ENCODE measurements around the gene TRAP1.
"Not testable (repeated sequence)": the region's sequence is repeated elsewhere in the genome, so short reads cannot be mapped to it uniquely, and the experiment has no call there.

The TRAP1 gene

DNA sequence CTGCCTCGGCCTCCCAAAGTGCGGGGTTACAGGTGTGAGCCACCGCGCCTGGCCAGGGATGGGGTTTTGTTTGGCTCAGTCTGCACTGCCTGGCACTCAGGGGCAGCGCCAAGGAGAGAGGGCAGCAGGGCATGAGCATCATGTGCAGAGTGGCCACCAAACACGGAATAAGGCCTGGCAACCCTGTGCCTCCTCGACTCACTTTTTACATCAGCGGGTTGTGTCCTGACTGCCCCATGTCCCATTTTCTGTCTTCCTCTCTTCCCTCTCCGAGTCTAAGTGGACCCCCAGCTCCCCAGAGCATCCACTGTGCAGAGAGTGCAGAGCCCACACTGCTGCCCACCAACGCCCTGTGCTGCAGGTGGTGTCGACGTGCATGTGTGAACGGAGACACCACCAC lies 18.2 kb upstream of the TRAP1 start:
- DNase-seq = no peak

DNA sequence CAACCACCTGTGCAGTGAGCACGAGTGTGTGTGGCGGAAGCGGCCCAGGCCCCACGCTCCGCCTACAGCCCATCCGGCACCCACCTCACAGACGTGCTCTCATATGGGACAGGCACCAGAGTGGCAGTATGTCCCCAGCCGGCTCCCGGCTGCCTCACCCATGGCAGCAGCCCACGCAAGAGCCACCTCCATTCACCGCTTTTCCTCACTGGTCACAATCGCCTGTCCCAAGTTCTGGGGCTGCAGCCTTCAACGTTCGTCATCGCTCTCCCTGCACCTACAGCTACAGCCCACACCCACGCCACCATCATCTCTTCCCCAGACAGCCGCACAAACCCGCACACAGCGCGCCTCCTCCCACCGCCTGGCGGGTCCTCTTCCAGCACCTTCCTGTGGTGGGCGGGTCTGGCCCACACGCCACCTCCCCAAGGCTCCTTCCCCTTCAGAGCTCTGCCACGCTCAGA lies 17.5 kb upstream of the TRAP1 start:
- no peak for DNase-seq

- DNase-seq = no peak
Observed at GRCh38 chr16:3734084-3734757, 16.9 kb upstream of the TRAP1 start.

DNA sequence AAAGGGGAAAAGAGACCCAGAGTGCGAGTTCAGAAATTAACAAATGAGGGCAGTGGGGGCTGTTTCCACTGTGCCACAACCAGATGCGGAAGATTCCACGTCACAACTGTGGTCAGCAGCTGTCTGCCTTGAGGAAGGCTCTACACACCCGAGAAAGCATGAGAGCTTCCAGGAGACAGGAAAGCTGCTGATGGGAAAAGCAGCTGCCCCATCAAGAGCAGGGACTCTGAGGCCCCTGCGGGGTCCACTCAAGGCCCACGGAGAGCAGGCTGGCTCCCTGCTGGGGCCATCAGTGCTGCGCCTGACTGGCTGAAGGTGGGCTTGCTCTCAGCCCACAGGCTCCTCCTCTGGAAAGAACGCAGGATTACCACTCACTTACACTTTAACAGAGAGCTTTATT lies 14.8 kb upstream of the TRAP1 start:
- no peak for DNase-seq

- DNase-seq = no peak
Observed at GRCh38 chr16:3731126-3731935, 14.0 kb upstream of the TRAP1 start.

DNA sequence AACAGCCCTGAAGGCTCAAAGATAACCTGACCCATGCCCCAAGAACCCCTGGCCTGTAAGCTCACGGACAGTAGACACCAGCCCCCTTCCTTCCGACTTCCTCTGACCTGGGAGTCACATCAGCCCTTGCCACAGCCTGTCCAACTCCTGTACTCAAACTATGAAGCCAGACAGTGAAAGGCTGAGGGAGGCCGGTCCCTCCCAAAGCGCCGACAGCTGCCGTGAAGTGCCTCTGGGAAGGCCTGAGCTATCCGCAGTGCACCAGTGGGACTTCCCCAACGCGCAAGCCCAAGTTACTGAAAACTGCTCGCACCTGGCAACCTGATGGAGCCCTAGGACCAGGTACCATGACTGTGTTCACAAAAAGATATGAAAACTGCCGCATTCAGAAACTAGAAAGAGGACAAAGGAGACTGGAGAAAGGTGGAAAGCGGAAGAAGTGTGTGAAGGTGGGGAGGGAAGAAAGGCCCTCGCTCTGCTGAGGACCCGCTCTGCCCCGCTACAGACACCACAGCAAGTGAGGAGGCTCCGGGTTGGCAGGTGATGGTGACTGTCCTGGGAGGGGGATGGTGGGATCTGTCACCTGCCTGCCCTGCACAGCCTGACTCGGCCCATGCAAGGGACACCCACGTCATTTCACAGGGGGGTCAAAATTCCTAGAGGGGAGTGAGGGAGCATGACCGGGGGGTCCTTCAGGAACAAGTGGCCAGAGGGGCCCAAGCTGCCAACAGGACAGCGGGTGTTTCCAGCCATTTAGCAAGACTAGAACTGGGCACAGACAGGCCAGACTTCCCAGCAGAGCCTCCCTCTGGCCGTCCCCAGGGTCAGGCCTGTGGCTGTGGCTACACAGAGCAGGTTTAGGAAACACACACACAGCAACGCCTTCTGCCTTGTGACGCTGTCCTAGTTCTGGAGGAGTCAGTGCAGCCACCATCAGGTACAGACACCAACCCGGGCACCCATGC lies 13.1 kb upstream of the TRAP1 start:
- DNase-seq = no peak

DNA sequence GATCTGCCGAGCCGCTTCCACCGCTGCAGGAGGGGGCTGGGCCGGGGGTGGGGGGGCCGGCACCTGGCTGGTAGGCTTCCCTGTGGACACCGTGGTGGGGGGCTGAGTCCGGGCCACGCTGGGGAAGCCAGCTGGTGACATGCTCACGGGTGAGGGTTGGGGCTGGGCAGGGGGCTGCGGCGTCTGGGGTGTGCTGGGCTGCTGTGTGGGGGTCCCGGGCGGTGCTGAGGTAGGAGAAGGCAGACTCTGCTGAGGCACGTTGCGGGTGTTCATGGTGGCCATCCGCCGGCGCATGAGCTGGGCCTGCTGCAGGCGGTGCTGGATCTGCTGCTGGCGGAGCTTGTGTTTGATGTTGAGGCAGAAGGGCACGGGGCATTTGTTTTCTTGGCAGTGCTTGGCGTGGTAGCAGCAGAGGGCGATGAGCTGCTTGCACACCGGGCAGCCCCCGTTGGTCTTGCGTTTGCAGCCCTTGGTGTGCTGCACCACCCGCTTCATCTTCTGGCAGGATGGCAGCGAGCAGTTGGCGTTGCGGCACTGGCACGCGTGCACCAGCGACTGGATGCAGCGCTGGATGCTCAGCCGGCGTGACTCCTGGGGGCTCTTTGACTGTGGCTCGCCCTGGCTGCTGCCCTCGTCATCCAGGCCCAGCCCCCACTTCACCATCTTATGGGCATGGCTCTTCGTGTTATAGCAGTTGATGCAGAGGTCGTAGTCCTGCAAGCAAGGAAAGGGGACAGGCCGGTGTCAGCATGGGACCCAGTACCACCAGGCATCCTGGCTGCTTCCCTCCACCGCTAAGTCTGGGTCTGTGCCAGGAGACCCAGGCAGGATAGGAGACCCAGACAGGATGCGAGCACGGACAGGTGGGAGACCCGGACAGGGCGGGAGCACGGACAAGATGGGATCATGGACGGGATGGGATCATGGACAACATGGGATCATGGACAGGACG lies 12.1 kb upstream of the TRAP1 start:
- no peak for DNase-seq

GRCh38 chr16:3728424-3729160 lies 11.3 kb upstream of the TRAP1 start:
- DNase-seq = no peak

DNA sequence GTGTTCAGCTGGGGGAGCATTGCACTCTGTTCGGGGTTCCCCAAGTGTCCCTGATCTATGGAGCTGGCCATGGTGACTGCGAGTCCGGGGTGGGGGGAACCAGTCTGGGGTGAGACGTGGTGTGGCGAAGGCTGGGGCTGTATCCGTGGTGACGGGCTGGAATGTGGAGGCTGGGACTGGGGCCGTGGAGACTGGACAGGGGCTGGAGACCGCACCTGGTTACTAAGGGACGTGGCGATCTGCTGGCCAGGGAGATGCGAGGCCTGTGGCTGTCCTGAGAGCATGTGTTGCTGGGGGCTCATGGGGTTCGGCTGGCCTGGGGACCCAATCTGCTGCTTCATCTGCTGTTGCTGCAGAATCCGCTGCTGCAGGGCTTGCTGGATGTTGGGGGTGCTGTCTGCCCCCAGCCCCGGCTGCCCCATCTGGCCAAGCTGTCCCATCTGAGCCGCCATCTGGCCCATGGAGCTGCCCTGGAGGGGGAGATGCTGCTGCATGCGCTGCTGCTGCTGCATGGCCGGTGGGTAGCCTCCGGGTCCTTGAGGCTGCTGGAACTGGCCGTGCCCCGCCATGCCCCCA lies 10.6 kb upstream of the TRAP1 start:
- no peak for DNase-seq

DNA sequence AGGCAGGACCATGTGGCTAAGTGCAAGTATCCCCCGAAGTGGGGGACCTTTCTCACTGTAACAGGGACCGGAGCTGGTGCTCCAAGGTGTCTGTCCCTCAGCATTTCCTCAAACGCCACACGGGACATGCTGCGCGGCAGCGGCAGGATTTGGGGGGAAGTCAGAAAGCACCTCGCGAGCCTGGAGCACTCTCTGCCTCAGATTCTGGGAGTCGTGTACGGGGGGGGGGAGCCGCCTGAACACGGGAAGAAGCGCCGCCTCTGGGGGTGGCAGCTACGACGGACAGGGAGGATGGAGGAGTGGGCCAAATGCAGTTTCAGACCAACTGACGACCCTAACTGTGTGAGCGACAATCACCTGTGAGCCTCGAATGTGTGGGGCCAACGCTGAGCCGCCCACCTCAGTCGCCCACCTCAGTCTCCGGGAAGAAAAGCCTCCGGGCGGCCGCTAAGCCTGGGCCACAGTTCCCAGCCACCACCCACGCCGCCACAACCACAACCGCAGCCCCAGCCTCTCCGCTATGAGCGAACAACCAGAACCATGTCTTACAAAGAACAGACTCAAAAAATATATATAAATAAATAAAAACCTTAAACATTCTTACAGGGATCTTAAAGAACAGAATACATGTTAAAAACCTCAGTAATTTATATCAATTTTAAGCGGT lies 8.8 kb upstream of the TRAP1 start:
- DNase-seq = no peak

DNA sequence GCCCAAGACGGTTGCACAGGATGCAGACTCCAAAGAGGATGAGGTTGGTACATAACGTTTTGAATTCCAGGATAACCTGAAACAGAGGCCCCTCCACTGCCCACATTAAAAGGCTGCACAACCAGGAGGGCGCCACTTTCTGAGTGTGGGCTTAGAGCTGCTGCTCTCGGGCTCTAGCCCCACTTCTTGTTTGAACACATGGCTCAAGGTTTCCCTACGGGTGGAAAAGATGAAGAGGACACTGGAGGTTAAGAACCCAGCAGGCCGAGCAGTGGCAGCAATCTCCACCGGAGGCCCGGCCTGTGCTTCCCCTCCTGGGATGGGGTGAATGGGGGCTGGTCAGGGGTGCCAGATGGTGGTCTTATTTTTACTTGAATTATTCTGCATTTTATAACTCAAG lies 8.0 kb upstream of the TRAP1 start:
- DNase-seq = no peak

DNA sequence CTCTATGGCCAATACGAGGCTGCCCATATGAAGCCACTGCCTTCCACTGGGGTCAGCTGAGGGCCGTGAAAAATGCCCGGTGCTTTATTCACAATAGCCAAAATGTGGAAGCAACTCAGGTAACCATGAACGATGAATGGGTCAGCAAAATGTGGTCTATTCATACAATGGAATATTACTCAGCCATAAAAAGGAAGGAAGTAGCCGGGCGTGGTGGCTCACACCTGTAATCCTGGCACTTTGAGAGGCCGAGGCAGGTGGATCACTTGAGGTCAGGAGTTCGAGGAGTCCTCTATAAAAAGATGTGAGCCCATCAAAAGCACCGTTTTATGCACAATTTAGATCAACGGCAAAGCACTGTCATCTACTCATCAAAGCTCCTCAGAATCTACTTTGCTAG lies 5.2 kb upstream of the TRAP1 start:
- no peak for DNase-seq

GRCh38 chr16:3720418-3720817 lies 3.1 kb upstream of the TRAP1 start:
- DNase-seq = no peak

- no peak for DNase-seq
Observed at GRCh38 chr16:3718628-3719027, 1.3 kb upstream of the TRAP1 start.

DNA sequence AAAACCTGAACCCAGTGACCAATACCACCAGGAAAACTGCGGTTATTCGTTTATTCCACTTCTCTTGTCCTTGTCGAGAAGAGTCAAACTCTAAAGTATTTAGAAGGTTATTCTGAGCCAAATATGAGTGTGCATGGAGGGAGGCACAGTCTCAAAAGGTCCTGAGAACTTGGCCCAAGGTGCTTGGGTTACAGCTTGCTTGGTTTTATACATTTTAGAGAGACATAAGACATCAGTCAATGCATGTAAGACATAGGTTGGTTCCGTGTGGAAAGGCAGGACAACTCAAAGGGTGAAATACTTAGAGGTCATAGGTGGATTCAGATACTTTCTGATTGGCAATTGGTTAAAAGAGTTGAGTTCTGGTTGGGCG lies 681 bp upstream of the TRAP1 start:
- DNase-seq = peak; percentile 9

GRCh38 chr16:3716831-3717234 lies 491 bp downstream of the TRAP1 start:
- peak; percentile 62 for DNase-seq

- DNase-seq = no peak
Observed at GRCh38 chr16:3715430-3715829, 1.9 kb downstream of the TRAP1 start.

GRCh38 chr16:3714378-3714777 lies 2.9 kb downstream of the TRAP1 start:
- not testable (repeated sequence) for DNase-seq

DNA sequence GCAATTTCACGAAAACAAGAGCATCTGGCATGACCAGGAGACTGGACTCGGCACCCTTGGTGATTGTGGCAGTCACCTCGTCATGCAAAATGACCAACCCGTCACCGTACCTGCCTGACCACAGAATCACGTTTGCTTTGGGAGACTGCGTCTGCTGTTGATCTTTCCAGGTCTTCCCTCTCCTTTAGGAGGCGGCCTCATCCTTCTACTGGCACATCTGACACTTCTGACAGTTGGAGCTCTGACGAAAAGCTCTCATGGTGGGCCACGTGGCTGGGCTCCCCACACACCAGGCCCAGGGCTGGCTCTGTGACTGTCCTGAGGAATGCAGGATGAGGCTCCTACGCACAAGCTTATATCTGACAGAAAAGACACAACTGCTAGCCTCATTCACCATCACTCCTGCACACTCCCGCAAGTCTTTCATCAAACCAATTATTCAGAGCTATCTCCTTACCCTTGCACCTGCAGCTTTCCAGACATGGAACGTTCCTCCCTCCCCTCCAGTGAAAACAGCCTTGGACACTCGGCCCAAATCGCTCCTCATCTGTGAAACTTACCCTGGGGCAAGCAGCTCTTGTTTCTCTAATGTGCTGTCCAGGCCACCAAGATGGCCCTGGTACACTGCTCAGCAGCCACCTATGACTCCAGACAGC lies 3.6 kb downstream of the TRAP1 start:
- no peak for DNase-seq

- no peak for DNase-seq
Observed at GRCh38 chr16:3712861-3713372, 4.4 kb downstream of the TRAP1 start.
